ENCODE data around the gene ZG16B. TPM values are rescaled to one million over a fixed set of nuclear protein-coding genes. Genes with fewer than 3 reads are reported as not detected.

Gene ZG16B
- total RNA-seq, 1 experiment from 2014 or later, result 19.9 TPM

DNA sequence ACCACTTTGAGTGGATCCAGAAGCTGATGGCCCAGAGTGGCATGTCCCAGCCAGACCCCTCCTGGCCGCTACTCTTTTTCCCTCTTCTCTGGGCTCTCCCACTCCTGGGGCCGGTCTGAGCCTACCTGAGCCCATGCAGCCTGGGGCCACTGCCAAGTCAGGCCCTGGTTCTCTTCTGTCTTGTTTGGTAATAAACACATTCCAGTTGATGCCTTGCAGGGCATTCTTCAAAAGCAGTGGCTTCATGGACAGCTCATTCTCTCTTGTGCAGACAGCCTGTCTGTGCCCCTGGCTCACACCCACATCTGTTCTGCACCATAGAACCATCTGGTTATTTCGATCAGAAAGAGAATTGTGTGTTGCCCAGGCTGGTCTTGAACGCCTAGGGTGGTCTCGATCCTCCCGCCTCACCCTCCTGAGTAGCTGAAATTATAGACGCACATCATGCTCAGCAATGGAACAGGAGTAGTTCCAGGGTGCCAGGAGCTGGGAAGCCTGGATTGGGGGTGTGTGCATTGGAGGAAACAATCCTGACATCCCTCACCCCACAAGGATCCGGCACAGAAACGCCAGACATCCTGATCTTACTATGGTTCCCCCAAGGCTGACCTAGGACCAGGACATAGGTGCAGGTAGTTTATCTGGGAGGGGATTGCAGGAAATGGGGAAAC, 8.5 kb upstream of the ZG16B start:
- Histone ChIP-seq H3K27me3 (ENCODE audit: insufficient read depth, low read depth) (no peaks in the 10 kb centered on the region), H3K27ac (no peak overlapping the region), H3K4me1 (replicated peaks; ENCODE audit: insufficient read depth) (peaks cover 14% of the 10 kb centered on the region), H3K79me2 (ENCODE audit: low read depth) (peaks cover 14% of the 10 kb centered on the region), H3K36me3 (ENCODE audit: low read depth) (no peaks in the 10 kb centered on the region), H3F3A (ENCODE audit: insufficient read depth, low read depth) (peaks cover 31% of the 10 kb centered on the region; the same call in 1 of the 2 replicates), H2AFZ (no peak overlapping the region), H3K9me2 (ENCODE audit: insufficient read depth) (no peaks in the 10 kb centered on the region), H3K4me2 (no peak overlapping the region), H3K4me3 (no peak overlapping the region), H4K20me1 (ENCODE audit: insufficient read depth) (no peaks in the 10 kb centered on the region), H3K9me3 (ENCODE audit: insufficient read depth, low read depth) (no peaks in the 10 kb centered on the region)
- POLR2A ChIA-PET (ENCODE audit: unreplicated experiment), result no interaction called here
- BruUV-seq (replicated peaks), result no TSS peak
- intact Hi-C loops (cut with micrococcal nuclease; ENCODE audit: unreplicated experiment), result no loop called here
- CTCF ChIA-PET, result no interaction called here
- DNase-seq, result no peak
- no peak for TF ChIP-seq EZH2 (IDR thresholded peaks at IDR 0.05; ENCODE audit: low read depth)
- TF ChIP-seq, protein P1, sequence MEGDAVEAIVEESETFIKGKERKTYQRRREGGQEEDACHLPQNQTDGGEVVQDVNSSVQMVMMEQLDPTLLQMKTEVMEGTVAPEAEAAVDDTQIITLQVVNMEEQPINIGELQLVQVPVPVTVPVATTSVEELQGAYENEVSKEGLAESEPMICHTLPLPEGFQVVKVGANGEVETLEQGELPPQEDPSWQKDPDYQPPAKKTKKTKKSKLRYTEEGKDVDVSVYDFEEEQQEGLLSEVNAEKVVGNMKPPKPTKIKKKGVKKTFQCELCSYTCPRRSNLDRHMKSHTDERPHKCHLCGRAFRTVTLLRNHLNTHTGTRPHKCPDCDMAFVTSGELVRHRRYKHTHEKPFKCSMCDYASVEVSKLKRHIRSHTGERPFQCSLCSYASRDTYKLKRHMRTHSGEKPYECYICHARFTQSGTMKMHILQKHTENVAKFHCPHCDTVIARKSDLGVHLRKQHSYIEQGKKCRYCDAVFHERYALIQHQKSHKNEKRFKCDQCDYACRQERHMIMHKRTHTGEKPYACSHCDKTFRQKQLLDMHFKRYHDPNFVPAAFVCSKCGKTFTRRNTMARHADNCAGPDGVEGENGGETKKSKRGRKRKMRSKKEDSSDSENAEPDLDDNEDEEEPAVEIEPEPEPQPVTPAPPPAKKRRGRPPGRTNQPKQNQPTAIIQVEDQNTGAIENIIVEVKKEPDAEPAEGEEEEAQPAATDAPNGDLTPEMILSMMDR (conservative IDR thresholded peaks at IDR 0.05), result no peak

DNA sequence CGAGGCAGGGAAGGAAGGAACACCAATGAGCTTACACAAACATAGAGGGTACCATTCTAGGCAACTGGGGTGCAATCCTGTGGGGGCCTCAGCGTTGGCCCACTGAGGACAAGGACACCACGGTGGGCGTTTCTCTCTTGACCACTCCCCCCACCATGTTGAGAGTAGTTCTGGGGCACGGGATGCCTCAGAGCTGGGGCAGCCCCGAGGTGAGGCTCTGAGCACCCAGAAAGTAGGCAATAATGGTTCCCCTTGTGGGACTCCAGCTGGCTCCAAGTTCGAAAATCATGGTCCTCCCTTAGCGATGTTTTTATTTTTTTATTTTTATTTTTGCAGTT, 8.0 kb upstream of the ZG16B start:
- H3K9me3 ChIP-seq (ENCODE audit: insufficient read depth, low read depth), result no peaks in the 10 kb centered on the region
- no peaks in the 10 kb centered on the region for H3K9me2 ChIP-seq (ENCODE audit: insufficient read depth)
- DNase-seq, result no peak
- ChIA-PET POLR2A (ENCODE audit: unreplicated experiment) (no interaction called here), CTCF (no interaction called here)
- no peak overlapping the region for H3K4me3 ChIP-seq
- TF ChIP-seq, protein P1 (conservative IDR thresholded peaks at IDR 0.05), result no peak
- no peak for TF ChIP-seq EZH2 (IDR thresholded peaks at IDR 0.05; ENCODE audit: low read depth)
- H3K79me2 ChIP-seq (ENCODE audit: low read depth), result peaks cover 11% of the 10 kb centered on the region
- intact Hi-C loops (cut with micrococcal nuclease; ENCODE audit: unreplicated experiment), result no loop called here
- H2AFZ ChIP-seq, result no peak overlapping the region
- no peaks in the 10 kb centered on the region for H3K36me3 ChIP-seq (ENCODE audit: low read depth)
- H4K20me1 ChIP-seq (ENCODE audit: insufficient read depth), result no peaks in the 10 kb centered on the region
- no peak overlapping the region for H3K4me2 ChIP-seq
- peaks cover 12% of the 10 kb centered on the region for H3K4me1 ChIP-seq (replicated peaks; ENCODE audit: insufficient read depth)
- no peaks in the 10 kb centered on the region for H3K27me3 ChIP-seq (ENCODE audit: insufficient read depth, low read depth)
- peaks cover 31% of the 10 kb centered on the region; the same call in 1 of the 2 replicates for H3F3A ChIP-seq (ENCODE audit: insufficient read depth, low read depth)
- no TSS peak for BruUV-seq (replicated peaks)
- no peak overlapping the region for H3K27ac ChIP-seq

DNA sequence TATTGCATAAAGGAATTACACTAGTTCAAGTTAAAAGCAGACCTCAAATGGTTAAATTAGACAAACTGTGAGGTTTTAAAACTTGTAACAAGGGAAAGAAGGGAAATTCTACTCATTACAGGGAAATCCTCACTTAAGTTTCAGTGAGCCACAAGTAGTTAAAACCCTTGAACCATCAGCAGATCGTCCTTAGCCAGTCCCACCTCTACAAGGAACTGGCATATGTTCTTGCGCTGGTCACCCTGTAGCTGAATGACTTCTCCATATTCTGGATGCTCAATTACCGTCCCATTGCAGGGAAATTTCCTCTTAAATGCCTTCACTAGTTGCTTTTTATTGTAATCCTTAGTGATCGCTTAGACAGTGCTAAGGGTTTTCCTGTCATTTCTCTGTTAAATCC, 7.6 kb upstream of the ZG16B start:
- Histone ChIP-seq H3K9me3 (ENCODE audit: insufficient read depth, low read depth) (no peaks in the 10 kb centered on the region), H2AFZ (no peak overlapping the region), H3K4me2 (no peak overlapping the region), H3K27me3 (ENCODE audit: insufficient read depth, low read depth) (no peaks in the 10 kb centered on the region), H3K27ac (no peak overlapping the region), H4K20me1 (ENCODE audit: insufficient read depth) (no peaks in the 10 kb centered on the region), H3F3A (ENCODE audit: insufficient read depth, low read depth) (peaks cover 31% of the 10 kb centered on the region; the same call in 1 of the 2 replicates), H3K79me2 (ENCODE audit: low read depth) (peaks cover 10% of the 10 kb centered on the region), H3K9me2 (ENCODE audit: insufficient read depth) (no peaks in the 10 kb centered on the region), H3K4me1 (replicated peaks; ENCODE audit: insufficient read depth) (peaks cover 12% of the 10 kb centered on the region), H3K36me3 (ENCODE audit: low read depth) (no peaks in the 10 kb centered on the region), H3K4me3 (no peak overlapping the region)
- DNase-seq, result no peak
- no peak for TF ChIP-seq EZH2 (IDR thresholded peaks at IDR 0.05; ENCODE audit: low read depth)
- TF ChIP-seq, protein P1 (conservative IDR thresholded peaks at IDR 0.05), result no peak
- ChIA-PET POLR2A (ENCODE audit: unreplicated experiment) (no interaction called here), CTCF (no interaction called here)
- intact Hi-C loops (cut with micrococcal nuclease; ENCODE audit: unreplicated experiment), result no loop called here
- BruUV-seq (replicated peaks), result no TSS peak
